Progenitor cell of endocrine pancreas (in vitro differentiated cells): ENCODE results near the gene APOL6. TPM values are rescaled to one million over a fixed set of nuclear protein-coding genes. Genes with fewer than 3 reads are reported as not detected.
"Not testable (repeated sequence)": the region's sequence is repeated elsewhere in the genome, so short reads cannot be mapped to it uniquely, and the experiment has no call there.

ENCODE experiments used
- DNase-seq: peaks from one replicate; pipeline ENCODE4 v3.0.0; 2021; ENCODE audit warnings: low spot score; ENCODE audit not compliant: unreplicated experiment
- H3K27ac Mint-ChIP-seq: 2 replicates; pipeline ENCODE4 v1.8.0; 2021; ENCODE audit warnings: mild to moderate bottlenecking, moderate library complexity, mixed read lengths
- H3K27me3 Mint-ChIP-seq: 2 replicates; pipeline ENCODE4 v1.8.0; 2021; ENCODE audit warnings: mixed read lengths
- H3K36me3 Mint-ChIP-seq: 2 replicates; pipeline ENCODE4 v1.8.0; 2022; ENCODE audit warnings: mixed read lengths; ENCODE audit not compliant: insufficient read depth
- H3K4me1 Mint-ChIP-seq: 2 replicates; pipeline ENCODE4 v1.8.0; 2021; ENCODE audit warnings: low read depth, mixed read lengths
- H3K4me3 Mint-ChIP-seq: 2 replicates; pipeline ENCODE4 v1.8.0; 2021; ENCODE audit warnings: low read depth, mild to moderate bottlenecking, moderate library complexity, mixed read lengths
- H3K9me3 Mint-ChIP-seq: 2 replicates; pipeline ENCODE4 v1.8.0; 2021; ENCODE audit warnings: low read depth, mixed read lengths
- CTCF ChIP-seq: fragments of 200-600 bp; sonication (generic); IDR thresholded peaks from one replicate; pipeline ENCODE4 v1.5.0; 2021; ENCODE audit warnings: antibody characterized with exemption, mild to moderate bottlenecking; ENCODE audit not compliant: unreplicated experiment
- total RNA-seq: library from RNA; stranded (reverse); gene quantifications from 2 replicates; pipeline ENCODE4 v1.2.1, GENCODE V29; 2021

APOL6 gene
- total RNA-seq, 1 donor from 2014 or later: 0.07 TPM

DNA sequence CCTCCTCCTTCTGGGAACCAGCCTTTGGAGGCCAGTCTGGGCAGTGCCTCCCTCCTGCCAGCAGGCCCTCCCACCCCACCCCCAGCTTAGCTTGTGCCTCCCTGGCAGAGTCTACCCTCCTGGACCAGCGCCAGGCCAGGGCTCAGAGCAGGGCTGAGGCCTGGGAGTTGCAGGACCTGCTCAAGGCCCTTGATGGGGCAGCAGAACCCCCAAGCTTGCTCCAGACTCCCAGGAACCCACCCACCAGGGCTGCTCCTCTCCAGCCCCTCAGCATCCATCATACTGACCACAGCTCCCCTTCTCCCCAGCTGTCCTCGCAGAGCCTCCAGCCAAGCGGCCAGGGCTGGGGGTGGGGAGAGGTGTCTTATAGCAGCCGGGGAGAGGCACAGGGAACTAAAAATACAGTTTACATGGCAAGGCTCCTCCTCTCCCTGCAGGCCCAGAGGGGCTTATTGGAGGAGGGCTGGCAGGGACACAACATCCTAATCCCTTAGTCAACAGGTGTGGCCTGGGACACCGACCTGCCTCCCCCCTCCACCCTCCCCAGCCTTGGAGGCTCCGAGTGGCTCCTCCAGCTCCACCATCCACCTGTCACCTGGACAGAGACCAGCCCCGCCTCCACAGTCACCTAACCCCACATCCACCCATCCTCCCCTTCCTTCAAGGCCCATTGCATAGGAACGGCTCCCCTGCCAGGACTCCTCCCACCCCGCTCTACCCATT is 25.9 kb upstream of the APOL6 start:
- Mint-ChIP-seq H3K27ac (no peak overlapping the region), H3K9me3 (no peaks in the 10 kb centered on the region), H3K36me3 (no peaks in the 10 kb centered on the region), H3K4me3 (no peak overlapping the region), H3K27me3 (peaks cover 7% of the 10 kb centered on the region), H3K4me1 (peaks cover 2% of the 10 kb centered on the region)
- no peak for TF ChIP-seq CTCF
- no peak for DNase-seq

DNA sequence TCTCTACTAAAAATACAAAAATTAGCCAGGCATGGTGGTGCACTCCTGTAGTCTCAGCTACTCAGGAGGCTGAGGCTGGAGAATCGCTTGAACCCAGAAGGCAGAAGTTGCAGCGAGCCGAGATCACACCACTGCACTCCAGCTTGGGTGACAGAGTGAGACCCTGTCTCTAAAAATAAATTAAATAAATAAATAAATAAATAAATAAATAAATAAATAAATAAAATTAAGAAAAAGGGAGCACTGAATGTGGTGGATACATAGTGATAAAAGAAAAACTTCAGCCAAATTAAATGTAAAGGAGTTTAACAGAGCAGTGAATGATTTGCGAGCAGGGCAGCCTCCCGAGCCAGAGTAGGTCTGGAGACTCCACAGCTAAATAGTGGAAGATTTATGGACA is 24.4 kb upstream of the APOL6 start:
- H3K27me3 Mint-ChIP-seq, H3K4me3 Mint-ChIP-seq: not testable (repeated sequence)

DNA sequence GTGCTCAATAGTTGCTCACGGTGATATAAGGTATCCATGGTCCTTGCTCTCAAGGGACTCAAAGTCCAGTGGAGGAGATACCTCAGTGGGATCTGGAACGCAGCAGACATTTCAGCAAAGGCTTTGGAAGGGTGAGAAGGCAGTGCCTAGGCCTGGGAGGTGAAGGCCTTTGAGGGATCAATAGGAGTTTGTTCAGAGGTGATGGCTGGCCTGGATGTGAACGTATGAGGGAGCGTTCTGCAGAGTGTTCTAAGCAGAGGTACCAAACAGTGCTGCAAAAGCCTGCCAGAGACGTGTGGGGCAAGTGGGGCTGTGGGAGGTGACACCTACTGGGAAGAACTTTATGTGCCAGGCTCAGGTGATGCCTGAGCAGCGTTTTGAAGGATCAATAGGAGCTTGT is 23.7 kb upstream of the APOL6 start:
- no peak overlapping the region for H3K4me3 Mint-ChIP-seq
- peaks cover 4% of the 10 kb centered on the region for H3K4me1 Mint-ChIP-seq
- no peak overlapping the region for H3K27ac Mint-ChIP-seq
- TF ChIP-seq CTCF: no peak
- H3K27me3 Mint-ChIP-seq: peaks cover 8% of the 10 kb centered on the region
- no peak for DNase-seq
- H3K9me3 Mint-ChIP-seq: no peaks in the 10 kb centered on the region
- no peaks in the 10 kb centered on the region for H3K36me3 Mint-ChIP-seq

More for the DNA sequence above, 24.4 kb upstream of the APOL6 start:
- not testable (repeated sequence) for H3K27ac Mint-ChIP-seq, H3K36me3 Mint-ChIP-seq, H3K9me3 Mint-ChIP-seq, H3K4me1 Mint-ChIP-seq, DNase-seq

DNA sequence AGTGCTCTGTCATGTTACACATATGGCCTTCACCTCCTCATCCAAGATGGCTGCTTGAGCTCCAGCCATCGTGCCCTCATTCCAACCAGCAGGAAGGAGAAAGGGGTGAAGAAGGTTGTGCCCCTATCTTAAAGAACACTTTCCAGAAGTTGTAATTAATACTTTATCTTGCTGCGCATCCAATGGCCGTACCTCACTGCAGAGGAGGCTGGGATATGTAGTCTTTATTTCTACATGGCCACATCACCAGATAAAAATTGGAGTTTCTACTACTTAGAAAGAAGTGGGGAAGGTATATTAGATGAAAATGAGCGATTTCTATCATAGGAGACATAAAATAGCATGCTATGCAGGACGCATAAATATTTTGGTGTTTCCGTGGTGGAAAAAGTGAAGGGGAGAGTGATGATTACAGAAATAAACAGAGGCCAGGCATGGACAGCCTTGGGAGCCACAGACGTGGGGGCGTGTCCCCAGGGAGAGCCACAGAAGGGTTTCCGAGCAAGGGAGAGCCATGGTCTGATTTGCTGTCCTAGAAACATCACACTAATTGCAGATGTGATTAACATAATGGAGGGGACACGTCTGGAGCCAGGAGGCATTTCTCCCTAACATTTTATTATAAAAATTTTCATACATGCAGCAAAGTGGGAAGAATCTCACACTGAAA is 22.3 kb upstream of the APOL6 start:
- DNase-seq: no peak
- no peaks in the 10 kb centered on the region for H3K9me3 Mint-ChIP-seq
- H3K4me1 Mint-ChIP-seq: peaks cover 7% of the 10 kb centered on the region
- peaks cover 17% of the 10 kb centered on the region for H3K27me3 Mint-ChIP-seq
- no peak overlapping the region for H3K4me3 Mint-ChIP-seq
- no peak overlapping the region for H3K27ac Mint-ChIP-seq
- H3K36me3 Mint-ChIP-seq: no peaks in the 10 kb centered on the region
- TF ChIP-seq CTCF: no peak

DNA sequence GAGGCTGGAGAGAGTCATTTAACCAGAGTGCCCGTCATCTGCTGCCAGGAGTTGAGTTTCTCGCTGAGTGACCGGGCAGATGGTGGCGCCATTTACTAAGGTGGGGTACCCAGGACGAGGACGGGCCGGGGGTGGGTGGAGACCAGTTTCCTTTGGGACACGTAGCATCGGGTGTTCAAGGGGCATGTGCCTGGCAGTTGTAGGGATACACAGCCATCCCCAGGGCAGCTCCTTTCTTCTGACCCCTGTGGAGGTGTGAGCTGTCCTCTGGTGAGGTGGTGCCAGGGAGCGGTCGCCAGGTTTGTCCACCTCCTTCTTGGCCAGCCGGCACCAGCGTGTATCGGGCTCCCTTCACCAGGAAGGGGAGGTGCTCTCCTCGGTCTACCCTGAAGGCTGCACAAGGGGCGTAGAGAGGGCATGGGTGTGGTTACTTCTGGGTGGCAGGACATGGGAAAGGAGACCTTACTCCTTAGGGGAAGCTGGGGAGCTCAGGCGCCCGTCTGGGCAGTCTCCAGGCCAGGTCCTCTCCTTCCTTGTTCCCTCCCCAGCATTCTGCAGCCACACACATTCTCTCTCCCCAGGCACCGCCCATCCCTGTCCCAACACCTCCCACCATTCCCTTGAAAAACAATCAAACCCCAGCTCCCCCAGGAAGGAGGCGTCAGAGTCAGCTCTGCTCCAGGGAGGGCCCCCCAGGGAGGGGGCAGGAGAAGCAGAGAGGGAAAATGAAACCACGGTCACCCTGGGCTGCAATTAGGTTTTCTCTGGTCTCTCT is 20.8 kb upstream of the APOL6 start:
- TF ChIP-seq CTCF: peak; percentile 31
- peaks cover 17% of the 10 kb centered on the region for H3K27me3 Mint-ChIP-seq
- H3K36me3 Mint-ChIP-seq: no peaks in the 10 kb centered on the region
- H3K27ac Mint-ChIP-seq: peak overlapping the region; percentile 76
- H3K9me3 Mint-ChIP-seq: no peaks in the 10 kb centered on the region
- H3K4me1 Mint-ChIP-seq: peaks cover 7% of the 10 kb centered on the region
- DNase-seq: peak; percentile 19
- H3K4me3 Mint-ChIP-seq: peak overlapping the region; percentile 76
